Prostate gland (tissue), 2 donors: ENCODE results near the gene ERI3.

ENCODE experiments used
- CTCF ChIP-seq, 4 experiments: fragments of 200-600 bp in 2 of 4; fragments of 450-650 bp in 2 of 4; sonication (generic) in 2 of 4; IDR thresholded peaks; 1 replicate in 3 of 4; 2 replicates in 1 of 4; pipeline ENCODE4 v1.5.1; 2016 to 2019; ENCODE audit warnings: antibody characterized with exemption in 4 of 4, mild to moderate bottlenecking in 2 of 4, moderate library complexity in 2 of 4
- POLR2A ChIP-seq: fragments of 450-650 bp; IDR thresholded peaks from one replicate; pipeline ENCODE4 v1.6.1; 2016; ENCODE audit warnings: antibody characterized with exemption, mild to moderate bottlenecking
- POLR2AphosphoS5 ChIP-seq: sonication (generic); formaldehyde crosslinking; IDR thresholded peaks from one replicate; pipeline ENCODE4 v1.6.1; 2017; ENCODE audit warnings: antibody characterized with exemption

GRCh38 chr1:44361478-44361877, 6.4 kb upstream of the ERI3 start:
- TF ChIP-seq CTCF (IDR thresholded peaks at IDR 0.05), result no peak
- no peak for TF ChIP-seq POLR2A
- no peak for TF ChIP-seq POLR2AphosphoS5
